COLO668 (cell line): ENCODE results near the gene PIP5KL1.
"Not testable (repeated sequence)": the region's sequence is repeated elsewhere in the genome, so short reads cannot be mapped to it uniquely, and the experiment has no call there.

ENCODE experiments used
- DNase-seq: peaks from one replicate; lab custom pipeline; 2025; ENCODE audit not compliant: unreplicated experiment; lab: John Stamatoyannopoulos, UW

PIP5KL1 gene

DNA sequence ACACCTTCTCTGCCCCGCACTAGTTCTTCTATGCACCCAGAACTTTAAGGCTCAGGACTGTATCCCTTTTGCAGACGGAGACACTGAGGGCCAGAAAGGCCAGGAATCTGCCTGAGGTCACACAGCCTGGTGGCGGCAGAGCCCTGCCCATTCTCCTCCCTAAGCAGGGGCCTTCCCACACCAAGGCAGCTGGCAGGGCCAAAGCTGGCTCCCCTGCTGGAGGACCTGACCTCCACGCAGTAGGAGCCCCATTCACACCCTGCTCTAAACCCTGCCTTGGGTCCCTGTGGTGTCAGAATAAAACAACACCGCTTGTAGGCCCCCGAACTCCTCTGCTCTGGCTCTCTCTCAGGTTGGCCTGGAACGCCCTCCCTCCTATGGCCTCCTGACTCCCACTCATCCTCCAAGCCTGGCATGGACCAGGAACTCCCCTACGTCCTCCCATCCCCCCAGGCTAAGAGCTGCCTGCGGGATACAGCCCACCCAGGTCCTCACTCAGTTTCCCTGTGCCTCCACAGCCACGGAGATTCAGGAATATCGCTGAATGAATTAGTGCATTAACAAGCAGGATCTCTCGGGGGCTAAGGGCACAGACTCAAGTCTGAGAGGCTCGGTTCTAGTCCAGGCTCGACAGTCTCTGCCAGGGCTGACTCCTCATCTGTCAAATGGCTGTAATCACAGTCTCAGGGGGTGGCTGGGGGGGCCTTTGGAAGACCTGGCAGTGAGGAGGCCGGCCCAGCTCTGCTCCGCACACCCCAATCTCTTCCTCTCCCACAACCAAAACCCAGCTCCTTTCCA, 34.0 kb downstream of the PIP5KL1 start:
- DNase-seq = no peak

GRCh38 chr9:127895811-127896210, 34.8 kb downstream of the PIP5KL1 start:
- DNase-seq = no peak

GRCh38 chr9:127893392-127893791, 37.2 kb downstream of the PIP5KL1 start:
- no peak for DNase-seq

DNA sequence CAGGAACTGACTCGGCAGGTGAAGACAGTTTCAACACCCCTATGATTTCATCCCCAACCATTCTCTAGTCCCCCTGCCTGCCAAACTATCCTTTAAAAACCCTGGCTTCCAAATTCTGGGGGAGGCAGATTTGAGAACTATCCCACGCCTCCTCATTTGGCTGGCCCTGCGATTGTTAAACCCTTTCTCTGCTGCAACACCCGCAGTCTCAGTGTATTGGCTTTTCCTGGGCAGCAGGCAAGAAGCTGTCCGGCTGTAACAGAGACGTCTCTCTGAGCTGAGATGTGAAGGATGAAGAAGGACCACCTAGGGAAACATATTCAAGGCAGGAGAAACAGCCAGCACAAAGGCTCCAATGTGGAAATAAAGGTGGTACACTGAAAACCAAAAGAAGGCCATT, 37.7 kb downstream of the PIP5KL1 start:
- no peak for DNase-seq

- no peak for DNase-seq
These were observed 40.5 kb downstream of the PIP5KL1 start for GRCh38 chr9:127890053-127890452.

DNA sequence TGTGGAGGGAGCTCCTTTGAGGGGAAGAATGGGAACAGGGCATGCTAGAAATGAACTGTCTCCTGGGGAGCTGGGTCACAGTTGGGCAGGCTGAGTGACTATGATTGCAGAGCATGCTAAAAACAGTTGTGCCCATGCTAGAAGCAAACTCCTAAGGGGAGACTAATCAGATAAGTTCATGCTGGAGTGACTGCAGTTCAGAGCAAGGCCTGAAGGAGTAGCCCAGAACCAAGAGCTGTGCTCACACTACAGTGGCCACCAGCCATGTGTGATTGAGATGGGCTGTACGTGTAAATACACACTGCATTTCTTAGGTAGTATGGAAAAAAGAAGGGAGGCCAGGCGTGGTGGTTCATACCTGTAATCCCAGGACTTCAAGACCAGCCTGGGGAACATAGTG, 42.8 kb downstream of the PIP5KL1 start:
- no peak for DNase-seq

DNA sequence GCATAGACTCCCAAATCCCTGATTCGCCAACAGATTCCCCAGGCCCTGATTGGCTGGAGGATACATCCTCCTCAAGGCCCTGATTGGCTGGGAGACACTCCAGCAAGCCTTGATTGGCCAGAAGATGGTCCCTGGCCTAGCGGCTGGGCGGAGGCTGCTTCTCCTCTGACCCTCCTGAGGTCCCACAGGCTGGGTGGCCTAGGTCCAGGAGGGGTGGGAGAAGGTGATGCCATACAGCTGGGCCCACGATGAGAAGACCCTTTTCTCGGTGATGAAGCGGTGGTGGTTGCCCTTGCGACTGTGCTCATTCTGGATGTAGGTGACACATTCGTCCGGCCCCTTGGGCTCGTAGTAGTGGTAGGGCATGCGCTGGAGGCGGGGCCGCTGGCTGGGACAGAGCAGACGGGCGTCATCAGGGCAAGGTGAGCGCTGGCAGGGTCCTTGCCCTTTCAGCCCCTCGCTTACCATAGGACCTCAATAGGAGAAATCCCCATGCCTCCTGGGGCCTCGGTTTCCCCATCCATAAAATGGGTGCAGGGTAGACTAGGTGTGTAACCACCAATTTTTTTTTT, 44.1 kb downstream of the PIP5KL1 start:
- DNase-seq = no peak

- no peak for DNase-seq
These were observed 44.9 kb downstream of the PIP5KL1 start for GRCh38 chr9:127885508-127886281.

DNA sequence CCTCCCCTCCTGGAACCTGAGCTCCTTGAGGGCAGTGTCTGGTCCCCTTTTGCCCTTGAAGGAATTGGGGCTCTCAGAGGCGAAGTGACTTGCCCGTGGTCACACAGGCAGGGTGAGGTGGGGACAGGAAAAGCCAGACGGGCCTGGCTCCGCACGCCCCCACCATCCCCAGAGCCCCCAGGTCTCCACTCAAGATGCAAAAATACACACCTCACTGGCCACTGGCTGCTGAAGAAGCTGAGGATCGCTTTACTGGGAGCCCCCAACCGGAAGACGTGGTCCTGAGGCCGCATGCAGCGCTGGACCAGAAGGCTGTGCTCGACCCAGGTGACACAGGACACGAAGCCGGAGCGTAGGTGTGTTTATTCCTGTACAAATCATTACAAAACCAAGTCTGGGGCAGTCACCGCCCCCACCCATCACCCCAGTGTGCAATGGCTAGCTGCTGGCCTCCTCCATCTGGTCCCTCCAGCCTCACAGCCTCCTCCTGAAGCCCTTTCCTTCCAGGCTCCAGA, 45.5 kb downstream of the PIP5KL1 start:
- no peak for DNase-seq

DNA sequence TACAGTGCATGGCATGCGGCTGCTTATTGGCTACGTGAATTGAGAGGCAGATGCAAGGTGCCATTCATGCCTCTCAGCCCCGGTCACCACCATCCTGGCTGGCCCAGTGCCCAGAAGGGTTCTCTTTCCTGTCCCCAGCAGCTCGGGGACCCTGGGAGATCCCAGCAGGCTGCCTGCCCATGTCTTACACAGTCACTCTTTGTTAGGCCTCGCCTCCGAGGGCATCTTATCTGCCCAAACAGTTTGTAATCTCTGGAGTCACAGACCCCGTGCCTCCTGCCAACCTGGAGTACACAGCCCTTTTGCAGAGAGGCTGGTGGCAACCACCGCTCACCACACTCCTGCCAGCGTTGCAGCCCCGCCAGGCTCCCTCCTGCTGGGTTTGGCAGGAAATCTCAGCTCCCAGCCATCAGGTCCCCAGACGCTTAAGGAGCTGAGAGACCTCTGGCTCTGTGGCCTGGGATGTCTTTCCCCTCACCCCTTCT, 46.1 kb downstream of the PIP5KL1 start:
- DNase-seq = peak; percentile 30

DNA sequence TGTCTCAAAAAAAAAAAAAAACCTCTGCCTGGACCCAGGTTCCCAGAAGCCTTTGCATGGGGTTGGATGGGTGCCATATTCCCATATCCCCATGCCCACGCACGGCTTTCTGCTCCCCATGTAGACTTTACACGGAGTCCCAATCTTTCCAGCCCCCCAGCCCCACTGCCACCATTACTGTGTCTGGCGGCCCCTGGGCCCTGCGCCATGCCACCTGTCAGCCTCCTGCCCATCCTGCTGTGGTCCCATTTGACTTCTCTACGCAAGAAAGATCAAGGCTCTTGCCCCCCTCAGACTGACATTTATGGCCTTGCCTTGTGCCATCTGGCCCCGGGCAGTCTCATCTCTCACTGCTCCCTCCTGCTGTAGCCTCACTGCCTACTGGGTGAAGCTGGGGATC, 46.6 kb downstream of the PIP5KL1 start:
- DNase-seq = no peak

- not testable (repeated sequence) for DNase-seq
These were observed 48.9 kb downstream of the PIP5KL1 start for GRCh38 chr9:127881715-127882114.

GRCh38 chr9:127880143-127880542, 50.4 kb downstream of the PIP5KL1 start:
- DNase-seq = no peak

- DNase-seq = no peak
These were observed 51.8 kb downstream of the PIP5KL1 start for GRCh38 chr9:127878652-127879390.

GRCh38 chr9:127878001-127878651, 52.5 kb downstream of the PIP5KL1 start:
- DNase-seq = no peak

DNA sequence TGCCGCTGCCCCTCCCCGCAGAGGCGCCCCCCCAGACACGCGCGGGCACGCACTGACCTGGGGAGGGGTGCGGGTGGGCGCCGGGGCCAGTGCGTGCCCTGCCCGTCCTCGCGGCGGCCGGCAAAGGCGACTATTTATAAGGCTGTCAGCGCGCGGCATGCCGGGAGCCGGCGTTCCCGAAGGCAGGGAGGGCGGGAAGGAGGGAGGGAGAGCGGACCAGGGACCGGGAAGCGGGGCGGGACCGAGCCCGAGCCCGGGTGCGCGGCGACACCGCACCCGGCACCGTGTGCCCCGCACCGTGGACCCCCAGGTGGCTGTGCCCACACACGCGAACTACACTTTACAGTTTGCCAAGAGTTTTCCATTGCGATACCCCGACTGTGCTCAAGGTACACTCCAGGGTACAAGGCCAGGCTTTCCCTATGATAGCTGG, 53.0 kb downstream of the PIP5KL1 start, which contains the start of gene AK1:
TSS of gene AK1 (minus strand) at position 110 of the 433 bp plus-strand sequence. CDS start 3,058 bp downstream, outside the sequence.
- peak; percentile 84 for DNase-seq

DNA sequence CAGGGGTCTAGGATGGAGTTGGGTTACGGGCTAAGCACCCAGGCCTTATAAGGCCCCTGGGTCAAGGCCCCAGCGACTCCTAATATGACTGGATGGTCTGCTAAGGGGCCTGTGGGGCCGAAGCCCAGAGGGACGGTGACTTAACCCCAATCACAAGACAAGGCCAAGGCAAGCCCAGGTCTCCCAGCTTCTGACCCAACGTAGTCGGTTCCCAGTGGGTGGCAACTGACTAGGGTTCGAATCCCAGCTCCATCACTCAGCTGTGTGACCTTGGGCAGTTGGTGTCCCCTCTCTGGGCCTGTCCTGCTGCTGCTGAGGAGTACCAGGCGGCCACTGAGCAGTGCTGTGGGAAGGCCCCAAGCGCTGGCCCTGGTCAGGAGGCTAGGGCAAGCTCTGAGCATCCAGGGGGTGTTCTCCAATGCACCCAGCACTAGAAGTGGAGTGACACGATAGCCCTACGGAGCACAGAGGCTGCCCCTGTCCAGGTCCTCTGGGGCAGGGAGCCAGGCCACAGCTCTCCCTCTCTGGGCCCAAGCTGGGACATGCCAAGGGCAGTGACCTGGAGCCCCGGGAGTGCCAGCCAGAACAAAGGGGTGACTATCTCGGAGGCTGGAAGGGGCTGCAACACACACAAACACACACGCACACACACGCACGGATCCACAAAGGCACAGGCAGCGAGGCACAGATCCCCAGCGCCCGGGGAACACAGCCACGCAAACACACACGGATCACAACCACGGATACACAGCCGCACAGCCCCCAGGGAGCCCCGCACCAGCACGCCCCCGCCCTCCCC, 53.6 kb downstream of the PIP5KL1 start:
- DNase-seq = peak; percentile 57

- no peak for DNase-seq
These were observed 54.4 kb downstream of the PIP5KL1 start for GRCh38 chr9:127876026-127876763.
